HCT116 (cell line): ENCODE data around the gene LAMC2. TPM values are rescaled to one million over a fixed set of nuclear protein-coding genes. Genes with fewer than 3 reads are reported as not detected.

Source experiments
- ATAC-seq: fragments of 200-7000 bp; cut with Tn5 transposase; 2 replicates; pipeline ENCODE4 v1.9.1; 2020; ENCODE audit warnings: mild to moderate bottlenecking, moderate library complexity
- BruUV-seq: library from RNA; stranded (reverse); fragments of 400-500 nt; replicated peaks from 2 replicates; lab custom pipeline; 2021; lab: Mats Ljungman, UMichigan
- CTCF ChIA-PET: fragments of 300-600 bp; sonication (Branson Sonifier 250); formaldehyde crosslinking; loops from one replicate; lab custom pipeline; 2021; ENCODE audit warnings: antibody characterized with exemption; lab: Charles Lee
- POLR2A ChIA-PET: fragments of 300-600, 350-600 bp; sonication (Branson Sonifier 250); formaldehyde crosslinking; loops from one replicate; lab custom pipeline; 2021; ENCODE audit warnings: antibody characterized with exemption; lab: Charles Lee
- RAD21 ChIA-PET, 2 experiments: fragments of 300-600 bp; sonication (Branson Sonifier 250); formaldehyde crosslinking; loops; one replicate each; lab custom pipeline; 2023; ENCODE audit warnings: low total read pairs in 2 of 2; ENCODE audit not compliant: uncharacterized antibody in 2 of 2, unreplicated experiment in 2 of 2, low non-redundant PET in 1 of 2; lab: Charles Lee
- DNase-seq: peaks from one replicate; pipeline ENCODE4 v3.0.0-alpha.2; 2010; ENCODE audit warnings: low read depth, low spot score
- H2AFZ ChIP-seq: fragments of 200-600 bp; shearing (Covaris generic), sonication (generic); 2 replicates; pipeline ENCODE4 v1.6.1; 2017; ENCODE audit warnings: low read depth, mixed run types, mixed read lengths, antibody characterized with exemption, low read length; ENCODE audit not compliant: poor library complexity, severe bottlenecking
- H3K27ac ChIP-seq: 2 replicates; pipeline ENCODE4 v1.5.1; 2012; ENCODE audit warnings: low read depth, low read length
- H3K27me3 ChIP-seq: fragments of 200-600 bp; sonication (generic); 2 replicates; pipeline ENCODE4 v1.6.1; 2016; ENCODE audit warnings: mixed run types, low read length, mixed read lengths; ENCODE audit not compliant: insufficient read depth
- H3K36me3 ChIP-seq, 2 experiments: fragments of 200-500 bp in 1 of 2; fragments of 200-600 bp in 1 of 2; sonication (Bioruptor generic) in 1 of 2; sonication (generic) in 1 of 2; 2 replicates each; pipeline versions ENCODE4 v1.5.1 to v1.6.1; 2014 to 2016; ENCODE audit warnings: low read length in 2 of 2, inconsistent platforms in 1 of 2, mixed read lengths in 1 of 2, mixed run types in 1 of 2; ENCODE audit not compliant: insufficient read depth in 2 of 2, control insufficient read depth in 1 of 2
- H3K4me1 ChIP-seq, 2 experiments: fragments of 200-600 bp in 1 of 2; sonication (generic) in 1 of 2; 2 replicates each; pipeline versions ENCODE4 v1.5.1 to v1.6.1; 2012 to 2017; ENCODE audit warnings: low read length in 2 of 2, inconsistent platforms in 1 of 2, mild to moderate bottlenecking in 1 of 2, mixed read lengths in 1 of 2, mixed run types in 1 of 2, moderate library complexity in 1 of 2; ENCODE audit not compliant: insufficient read depth in 2 of 2, control insufficient read depth in 1 of 2
- H3K4me2 ChIP-seq: fragments of 200-600 bp; sonication (generic); 2 replicates; pipeline ENCODE4 v1.6.1; 2017; ENCODE audit warnings: mixed run types, low read length, mixed read lengths
- H3K4me3 ChIP-seq, 2 experiments: fragments of 200-600 bp in 1 of 2; sonication (generic) in 1 of 2; replicated peaks in 1 of 2; 2 replicates each; pipeline ENCODE4 v1.5.1; 2011 to 2016; ENCODE audit warnings: low read length in 2 of 2, control low read depth in 1 of 2, low read depth in 1 of 2, mild to moderate bottlenecking in 1 of 2, mixed read lengths in 1 of 2, mixed run types in 1 of 2
- H3K79me2 ChIP-seq: fragments of 200-600 bp; sonication (generic); 2 replicates; pipeline ENCODE4 v1.6.1; 2017; ENCODE audit warnings: mild to moderate bottlenecking, mixed run types, low read length, moderate library complexity, mixed read lengths; ENCODE audit not compliant: insufficient read depth
- H3K9ac ChIP-seq: fragments of 200-600 bp; sonication (generic); 2 replicates; pipeline ENCODE4 v1.6.1; 2016; ENCODE audit warnings: low read length, mixed read lengths
- H3K9me2 ChIP-seq: fragments of 200-600 bp; sonication (generic), shearing (Covaris generic); 2 replicates; pipeline ENCODE4 v1.6.1; 2017; ENCODE audit warnings: mixed run types, mild to moderate bottlenecking, moderate library complexity; ENCODE audit not compliant: insufficient read depth
- H3K9me3 ChIP-seq, 2 experiments: fragments of 200-500 bp in 1 of 2; fragments of 200-600 bp in 1 of 2; sonication (Bioruptor generic) in 1 of 2; sonication (generic) in 1 of 2; 2 replicates each; pipeline ENCODE4 v1.6.1; 2014 to 2017; ENCODE audit warnings: low read length in 2 of 2, mixed read lengths in 2 of 2, inconsistent platforms in 1 of 2, low read depth in 1 of 2, mild to moderate bottlenecking in 1 of 2, mixed run types in 1 of 2, moderate library complexity in 1 of 2; ENCODE audit not compliant: control insufficient read depth in 1 of 2, insufficient read depth in 1 of 2
- H4K20me1 ChIP-seq: fragments of 200-600 bp; sonication (generic), shearing (Covaris generic); 2 replicates; pipeline ENCODE4 v1.6.1; 2017; ENCODE audit warnings: mixed run types, mild to moderate bottlenecking, moderate library complexity; ENCODE audit not compliant: insufficient read depth
- CBX3 ChIP-seq: IDR thresholded peaks from 2 replicates; pipeline ENCODE4 v1.6.1; 2012; ENCODE audit warnings: low read depth
- CEBPB ChIP-seq: IDR thresholded peaks from 2 replicates; pipeline ENCODE4 v1.6.1; 2012; ENCODE audit warnings: low read depth
- EGR1 ChIP-seq: IDR thresholded peaks from 2 replicates; pipeline ENCODE4 v1.6.1; 2012; ENCODE audit warnings: low read depth
- RAD21 ChIP-seq: IDR thresholded peaks from 2 replicates; pipeline ENCODE4 v1.6.1; 2012; ENCODE audit warnings: low read depth, mild to moderate bottlenecking
- SIN3A ChIP-seq: IDR thresholded peaks from 2 replicates; pipeline ENCODE4 v1.6.1; 2012; ENCODE audit warnings: low read depth
- SP1 ChIP-seq: IDR thresholded peaks from 2 replicates; pipeline ENCODE4 v1.6.1; 2012; ENCODE audit warnings: low read depth
- ZFX ChIP-seq: fragments of 450-650 bp; IDR thresholded peaks from 2 replicates; pipeline ENCODE4 v1.6.1; 2017
- ZNF274 ChIP-seq: fragments of 200-500 bp; sonication (Bioruptor generic); IDR thresholded peaks from 2 replicates; pipeline ENCODE4 v1.6.1; 2014; ENCODE audit warnings: mild to moderate bottlenecking, low read depth, low read length, inconsistent platforms
- intact Hi-C: fragments of 100-400 bp; cut with micrococcal nuclease; formaldehyde crosslinking; loops from 2 replicates; pipeline ENCODE4 v1.10.0; 2022
- total RNA-seq: library from RNA; stranded (reverse); gene quantifications from one replicate; pipeline ENCODE4 v1.2.1, GENCODE V29; 2021; ENCODE audit not compliant: unreplicated experiment
- TF ChIP-seq, protein P1 (sequence below): IDR thresholded peaks from 2 replicates; pipeline ENCODE4 v1.6.1; 2012

Gene LAMC2
- total RNA-seq, 1 experiment from 2014 or later: 22.2 TPM

DNA sequence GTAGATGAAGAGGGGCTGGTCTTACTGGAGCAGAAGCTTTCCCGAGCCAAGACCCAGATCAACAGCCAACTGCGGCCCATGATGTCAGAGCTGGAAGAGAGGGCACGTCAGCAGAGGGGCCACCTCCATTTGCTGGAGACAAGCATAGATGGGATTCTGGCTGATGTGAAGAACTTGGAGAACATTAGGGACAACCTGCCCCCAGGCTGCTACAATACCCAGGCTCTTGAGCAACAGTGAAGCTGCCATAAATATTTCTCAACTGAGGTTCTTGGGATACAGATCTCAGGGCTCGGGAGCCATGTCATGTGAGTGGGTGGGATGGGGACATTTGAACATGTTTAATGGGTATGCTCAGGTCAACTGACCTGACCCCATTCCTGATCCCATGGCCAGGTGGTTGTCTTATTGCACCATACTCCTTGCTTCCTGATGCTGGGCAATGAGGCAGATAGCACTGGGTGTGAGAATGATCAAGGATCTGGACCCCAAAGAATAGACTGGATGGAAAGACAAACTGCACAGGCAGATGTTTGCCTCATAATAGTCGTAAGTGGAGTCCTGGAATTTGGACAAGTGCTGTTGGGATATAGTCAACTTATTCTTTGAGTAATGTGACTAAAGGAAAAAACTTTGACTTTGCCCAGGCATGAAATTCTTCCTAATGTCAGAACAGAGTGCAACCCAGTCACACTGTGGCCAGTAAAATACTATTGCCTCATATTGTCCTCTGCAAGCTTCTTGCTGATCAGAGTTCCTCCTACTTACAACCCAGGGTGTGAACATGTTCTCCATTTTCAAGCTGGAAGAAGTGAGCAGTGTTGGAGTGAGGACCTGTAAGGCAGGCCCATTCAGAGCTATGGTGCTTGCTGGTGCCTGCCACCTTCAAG is 57.3 kb downstream of the LAMC2 start:
- DNase-seq: no peak
- ChIA-PET CTCF (interaction anchor here (0.6 kb wide), 1 partner anchor 9 kb away, joined by 4 read pairs; no protein-coding TSS in a partner anchor), POLR2A (no interaction called here), RAD21 (no interaction called here)
- TF ChIP-seq ZFX: no peak
- TF ChIP-seq RAD21: no peak
- TF ChIP-seq SIN3A: no peak
- no peak overlapping the region for H3K4me2 ChIP-seq
- no peak for ATAC-seq
- H3K4me1 ChIP-seq: no peaks in the 10 kb centered on the region
- no peak overlapping the region for H3K4me3 ChIP-seq
- H3K36me3 ChIP-seq: no peaks in the 10 kb centered on the region
- no TSS peak for BruUV-seq
- H4K20me1 ChIP-seq: no peaks in the 10 kb centered on the region
- H3K79me2 ChIP-seq: no peaks in the 10 kb centered on the region
- intact Hi-C loops: no loop called here
- no peaks in the 10 kb centered on the region for H3K9me3 ChIP-seq
- no peaks in the 10 kb centered on the region for H3K27me3 ChIP-seq
- no peak overlapping the region for H3K27ac ChIP-seq
- H3K9me2 ChIP-seq: no peaks in the 10 kb centered on the region
- H2AFZ ChIP-seq: no peak overlapping the region
- no peak overlapping the region for H3K9ac ChIP-seq

DNA sequence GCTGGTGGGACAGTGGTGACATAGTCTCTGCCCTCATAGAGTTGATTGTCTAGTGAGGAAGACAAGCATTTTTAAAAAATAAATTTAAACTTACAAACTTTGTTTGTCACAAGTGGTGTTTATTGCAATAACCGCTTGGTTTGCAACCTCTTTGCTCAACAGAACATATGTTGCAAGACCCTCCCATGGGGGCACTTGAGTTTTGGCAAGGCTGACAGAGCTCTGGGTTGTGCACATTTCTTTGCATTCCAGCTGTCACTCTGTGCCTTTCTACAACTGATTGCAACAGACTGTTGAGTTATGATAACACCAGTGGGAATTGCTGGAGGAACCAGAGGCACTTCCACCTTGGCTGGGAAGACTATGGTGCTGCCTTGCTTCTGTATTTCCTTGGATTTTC is 58.4 kb downstream of the LAMC2 start:
- ChIA-PET RAD21 (no interaction called here), POLR2A (no interaction called here), CTCF (interaction anchor here (0.6 kb wide), 1 partner anchor 10 kb away, joined by 4 read pairs; no protein-coding TSS in a partner anchor)
- ATAC-seq (no peak), DNase-seq (no peak)
- no peak overlapping the region for H3K27ac ChIP-seq
- H3K36me3 ChIP-seq: no peaks in the 10 kb centered on the region
- H3K27me3 ChIP-seq: no peaks in the 10 kb centered on the region
- TF ChIP-seq SP1 (no peak), CEBPB (no peak), EGR1 (no peak), ZNF274 (no peak), CBX3 (no peak)
- TF ChIP-seq, protein P1, sequence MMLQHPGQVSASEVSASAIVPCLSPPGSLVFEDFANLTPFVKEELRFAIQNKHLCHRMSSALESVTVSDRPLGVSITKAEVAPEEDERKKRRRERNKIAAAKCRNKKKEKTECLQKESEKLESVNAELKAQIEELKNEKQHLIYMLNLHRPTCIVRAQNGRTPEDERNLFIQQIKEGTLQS: no peak
- no peak overlapping the region for H2AFZ ChIP-seq
- BruUV-seq: no TSS peak
- H3K4me3 ChIP-seq: no peak overlapping the region
- H3K4me2 ChIP-seq: no peak overlapping the region
- no peaks in the 10 kb centered on the region for H3K9me3 ChIP-seq
- H3K4me1 ChIP-seq: peaks cover 0 to 2% of the 10 kb centered on the region in 2 experiments; a peak in 1 of 4 replicates
- H3K79me2 ChIP-seq: no peaks in the 10 kb centered on the region
- H3K9ac ChIP-seq: no peak overlapping the region
- no peaks in the 10 kb centered on the region for H3K9me2 ChIP-seq
- H4K20me1 ChIP-seq: no peaks in the 10 kb centered on the region
- intact Hi-C loops: no loop called here
